HCT116 (cell line): ENCODE results near the gene NSG2. TPM values are rescaled to one million over a fixed set of nuclear protein-coding genes. Genes with fewer than 3 reads are reported as not detected.

Experiments
- ATAC-seq: fragments of 200-7000 bp; cut with Tn5 transposase; 2 replicates; pipeline ENCODE4 v1.9.1; 2020; ENCODE audit warnings: mild to moderate bottlenecking, moderate library complexity
- BruUV-seq: library from RNA; stranded (reverse); fragments of 400-500 nt; replicated peaks from 2 replicates; lab custom pipeline; 2021; lab: Mats Ljungman, UMichigan
- CTCF ChIA-PET: fragments of 300-600 bp; sonication (Branson Sonifier 250); formaldehyde crosslinking; loops from one replicate; lab custom pipeline; 2021; ENCODE audit warnings: antibody characterized with exemption; lab: Charles Lee
- POLR2A ChIA-PET: fragments of 300-600, 350-600 bp; sonication (Branson Sonifier 250); formaldehyde crosslinking; loops from one replicate; lab custom pipeline; 2021; ENCODE audit warnings: antibody characterized with exemption; lab: Charles Lee
- RAD21 ChIA-PET, 2 experiments: fragments of 300-600 bp; sonication (Branson Sonifier 250); formaldehyde crosslinking; loops; one replicate each; lab custom pipeline; 2023; ENCODE audit warnings: low total read pairs in 2 of 2; ENCODE audit not compliant: uncharacterized antibody in 2 of 2, unreplicated experiment in 2 of 2, low non-redundant PET in 1 of 2; lab: Charles Lee
- DNase-seq: peaks from one replicate; pipeline ENCODE4 v3.0.0-alpha.2; 2010; ENCODE audit warnings: low read depth, low spot score
- H2AFZ ChIP-seq: fragments of 200-600 bp; shearing (Covaris generic), sonication (generic); 2 replicates; pipeline ENCODE4 v1.6.1; 2017; ENCODE audit warnings: low read depth, mixed run types, mixed read lengths, antibody characterized with exemption, low read length; ENCODE audit not compliant: poor library complexity, severe bottlenecking
- H3K27ac ChIP-seq: 2 replicates; pipeline ENCODE4 v1.5.1; 2012; ENCODE audit warnings: low read depth, low read length
- H3K27me3 ChIP-seq: fragments of 200-600 bp; sonication (generic); 2 replicates; pipeline ENCODE4 v1.6.1; 2016; ENCODE audit warnings: mixed run types, low read length, mixed read lengths; ENCODE audit not compliant: insufficient read depth
- H3K36me3 ChIP-seq, 2 experiments: fragments of 200-500 bp in 1 of 2; fragments of 200-600 bp in 1 of 2; sonication (Bioruptor generic) in 1 of 2; sonication (generic) in 1 of 2; 2 replicates each; pipeline versions ENCODE4 v1.5.1 to v1.6.1; 2014 to 2016; ENCODE audit warnings: low read length in 2 of 2, inconsistent platforms in 1 of 2, mixed read lengths in 1 of 2, mixed run types in 1 of 2; ENCODE audit not compliant: insufficient read depth in 2 of 2, control insufficient read depth in 1 of 2
- H3K4me1 ChIP-seq, 2 experiments: fragments of 200-600 bp in 1 of 2; sonication (generic) in 1 of 2; 2 replicates each; pipeline versions ENCODE4 v1.5.1 to v1.6.1; 2012 to 2017; ENCODE audit warnings: low read length in 2 of 2, inconsistent platforms in 1 of 2, mild to moderate bottlenecking in 1 of 2, mixed read lengths in 1 of 2, mixed run types in 1 of 2, moderate library complexity in 1 of 2; ENCODE audit not compliant: insufficient read depth in 2 of 2, control insufficient read depth in 1 of 2
- H3K4me2 ChIP-seq: fragments of 200-600 bp; sonication (generic); 2 replicates; pipeline ENCODE4 v1.6.1; 2017; ENCODE audit warnings: mixed run types, low read length, mixed read lengths
- H3K4me3 ChIP-seq, 2 experiments: fragments of 200-600 bp in 1 of 2; sonication (generic) in 1 of 2; replicated peaks in 1 of 2; 2 replicates each; pipeline ENCODE4 v1.5.1; 2011 to 2016; ENCODE audit warnings: low read length in 2 of 2, control low read depth in 1 of 2, low read depth in 1 of 2, mild to moderate bottlenecking in 1 of 2, mixed read lengths in 1 of 2, mixed run types in 1 of 2
- H3K79me2 ChIP-seq: fragments of 200-600 bp; sonication (generic); 2 replicates; pipeline ENCODE4 v1.6.1; 2017; ENCODE audit warnings: mild to moderate bottlenecking, mixed run types, low read length, moderate library complexity, mixed read lengths; ENCODE audit not compliant: insufficient read depth
- H3K9ac ChIP-seq: fragments of 200-600 bp; sonication (generic); 2 replicates; pipeline ENCODE4 v1.6.1; 2016; ENCODE audit warnings: low read length, mixed read lengths
- H3K9me2 ChIP-seq: fragments of 200-600 bp; sonication (generic), shearing (Covaris generic); 2 replicates; pipeline ENCODE4 v1.6.1; 2017; ENCODE audit warnings: mixed run types, mild to moderate bottlenecking, moderate library complexity; ENCODE audit not compliant: insufficient read depth
- H3K9me3 ChIP-seq, 2 experiments: fragments of 200-500 bp in 1 of 2; fragments of 200-600 bp in 1 of 2; sonication (Bioruptor generic) in 1 of 2; sonication (generic) in 1 of 2; 2 replicates each; pipeline ENCODE4 v1.6.1; 2014 to 2017; ENCODE audit warnings: low read length in 2 of 2, mixed read lengths in 2 of 2, inconsistent platforms in 1 of 2, low read depth in 1 of 2, mild to moderate bottlenecking in 1 of 2, mixed run types in 1 of 2, moderate library complexity in 1 of 2; ENCODE audit not compliant: control insufficient read depth in 1 of 2, insufficient read depth in 1 of 2
- H4K20me1 ChIP-seq: fragments of 200-600 bp; sonication (generic), shearing (Covaris generic); 2 replicates; pipeline ENCODE4 v1.6.1; 2017; ENCODE audit warnings: mixed run types, mild to moderate bottlenecking, moderate library complexity; ENCODE audit not compliant: insufficient read depth
- EZH2 ChIP-seq: fragments of 200-600 bp; sonication (generic); IDR thresholded peaks from 2 replicates; pipeline ENCODE4 v1.6.1; 2017; ENCODE audit warnings: antibody characterized with exemption, mixed run types
- FOSL1 ChIP-seq: IDR thresholded peaks from 2 replicates; pipeline ENCODE4 v1.6.1; 2012; ENCODE audit warnings: low read depth
- JUND ChIP-seq: IDR thresholded peaks from 2 replicates; pipeline ENCODE4 v1.6.1; 2012
- POLR2A ChIP-seq: IDR thresholded peaks from 2 replicates; pipeline ENCODE4 v1.7.0; 2011; ENCODE audit warnings: borderline replicate concordance; ENCODE audit not compliant: insufficient read depth, insufficient read length; ENCODE audit errors: extremely low read depth
- POLR2AphosphoS5 ChIP-seq: IDR thresholded peaks from 2 replicates; pipeline ENCODE4 v1.6.1; 2011; ENCODE audit warnings: mild to moderate bottlenecking, low read depth, low read length, moderate library complexity
- SIN3A ChIP-seq: IDR thresholded peaks from 2 replicates; pipeline ENCODE4 v1.6.1; 2012; ENCODE audit warnings: low read depth
- SP1 ChIP-seq: IDR thresholded peaks from 2 replicates; pipeline ENCODE4 v1.6.1; 2012; ENCODE audit warnings: low read depth
- SRF ChIP-seq: IDR thresholded peaks from 2 replicates; pipeline ENCODE4 v1.6.1; 2012; ENCODE audit warnings: low read depth
- YY1 ChIP-seq: IDR thresholded peaks from 2 replicates; pipeline ENCODE4 v1.6.1; 2011; ENCODE audit warnings: low read length, low read depth, moderate library complexity, mild to moderate bottlenecking; ENCODE audit not compliant: insufficient replicate concordance; ENCODE audit errors: extremely low read depth
- intact Hi-C: fragments of 100-400 bp; cut with micrococcal nuclease; formaldehyde crosslinking; loops from 2 replicates; pipeline ENCODE4 v1.10.0; 2022
- total RNA-seq: library from RNA; stranded (reverse); gene quantifications from one replicate; pipeline ENCODE4 v1.2.1, GENCODE V29; 2021; ENCODE audit not compliant: unreplicated experiment
- TF ChIP-seq, protein P1 (sequence below): IDR thresholded peaks from 2 replicates; pipeline ENCODE4 v1.6.1; 2011; ENCODE audit warnings: mild to moderate bottlenecking, low read length, moderate library complexity; ENCODE audit not compliant: insufficient replicate concordance; ENCODE audit errors: extremely low read depth
- TF ChIP-seq, protein P2 (sequence below): IDR thresholded peaks from 2 replicates; pipeline ENCODE4 v1.6.1; 2012; ENCODE audit warnings: low read depth
- TF ChIP-seq, protein P3 (sequence below): IDR thresholded peaks from 2 replicates; pipeline ENCODE4 v1.6.1; 2012

Gene NSG2
- total RNA-seq, 1 experiment from 2014 or later = not detected

DNA sequence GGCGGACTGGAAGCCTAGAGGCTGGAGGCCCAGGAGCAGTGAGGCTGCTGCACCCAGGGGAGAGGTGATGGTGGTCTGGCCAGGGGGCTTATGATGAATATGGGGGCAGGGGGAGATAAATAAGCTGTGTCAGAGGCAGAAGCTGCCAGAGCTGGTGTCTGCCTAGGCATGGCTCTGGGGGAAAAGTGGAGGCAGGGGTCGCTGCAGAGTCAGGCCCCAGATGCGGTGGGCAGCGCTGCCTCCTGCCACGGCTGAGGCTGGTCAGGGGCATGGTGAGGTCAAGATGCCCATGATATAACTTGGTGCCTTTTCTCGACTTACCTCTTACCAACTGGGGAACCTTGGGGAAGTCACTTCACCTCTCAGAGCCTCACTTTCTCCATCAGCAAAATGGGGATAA is 51.1 kb downstream of the NSG2 start:
- no peaks in the 10 kb centered on the region for H3K9me3 ChIP-seq
- ChIA-PET CTCF (no interaction called here), RAD21 (no interaction called here), POLR2A (no interaction called here)
- H3K4me3 ChIP-seq = no peak overlapping the region
- TF ChIP-seq YY1 (no peak), JUND (no peak), SIN3A (no peak), POLR2A (no peak), POLR2AphosphoS5 (no peak), FOSL1 (no peak), EZH2 (no peak), SRF (no peak), SP1 (no peak)
- TF ChIP-seq, protein P1, sequence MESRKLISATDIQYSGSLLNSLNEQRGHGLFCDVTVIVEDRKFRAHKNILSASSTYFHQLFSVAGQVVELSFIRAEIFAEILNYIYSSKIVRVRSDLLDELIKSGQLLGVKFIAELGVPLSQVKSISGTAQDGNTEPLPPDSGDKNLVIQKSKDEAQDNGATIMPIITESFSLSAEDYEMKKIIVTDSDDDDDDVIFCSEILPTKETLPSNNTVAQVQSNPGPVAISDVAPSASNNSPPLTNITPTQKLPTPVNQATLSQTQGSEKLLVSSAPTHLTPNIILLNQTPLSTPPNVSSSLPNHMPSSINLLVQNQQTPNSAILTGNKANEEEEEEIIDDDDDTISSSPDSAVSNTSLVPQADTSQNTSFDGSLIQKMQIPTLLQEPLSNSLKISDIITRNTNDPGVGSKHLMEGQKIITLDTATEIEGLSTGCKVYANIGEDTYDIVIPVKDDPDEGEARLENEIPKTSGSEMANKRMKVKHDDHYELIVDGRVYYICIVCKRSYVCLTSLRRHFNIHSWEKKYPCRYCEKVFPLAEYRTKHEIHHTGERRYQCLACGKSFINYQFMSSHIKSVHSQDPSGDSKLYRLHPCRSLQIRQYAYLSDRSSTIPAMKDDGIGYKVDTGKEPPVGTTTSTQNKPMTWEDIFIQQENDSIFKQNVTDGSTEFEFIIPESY = no peak
- TF ChIP-seq, protein P2, sequence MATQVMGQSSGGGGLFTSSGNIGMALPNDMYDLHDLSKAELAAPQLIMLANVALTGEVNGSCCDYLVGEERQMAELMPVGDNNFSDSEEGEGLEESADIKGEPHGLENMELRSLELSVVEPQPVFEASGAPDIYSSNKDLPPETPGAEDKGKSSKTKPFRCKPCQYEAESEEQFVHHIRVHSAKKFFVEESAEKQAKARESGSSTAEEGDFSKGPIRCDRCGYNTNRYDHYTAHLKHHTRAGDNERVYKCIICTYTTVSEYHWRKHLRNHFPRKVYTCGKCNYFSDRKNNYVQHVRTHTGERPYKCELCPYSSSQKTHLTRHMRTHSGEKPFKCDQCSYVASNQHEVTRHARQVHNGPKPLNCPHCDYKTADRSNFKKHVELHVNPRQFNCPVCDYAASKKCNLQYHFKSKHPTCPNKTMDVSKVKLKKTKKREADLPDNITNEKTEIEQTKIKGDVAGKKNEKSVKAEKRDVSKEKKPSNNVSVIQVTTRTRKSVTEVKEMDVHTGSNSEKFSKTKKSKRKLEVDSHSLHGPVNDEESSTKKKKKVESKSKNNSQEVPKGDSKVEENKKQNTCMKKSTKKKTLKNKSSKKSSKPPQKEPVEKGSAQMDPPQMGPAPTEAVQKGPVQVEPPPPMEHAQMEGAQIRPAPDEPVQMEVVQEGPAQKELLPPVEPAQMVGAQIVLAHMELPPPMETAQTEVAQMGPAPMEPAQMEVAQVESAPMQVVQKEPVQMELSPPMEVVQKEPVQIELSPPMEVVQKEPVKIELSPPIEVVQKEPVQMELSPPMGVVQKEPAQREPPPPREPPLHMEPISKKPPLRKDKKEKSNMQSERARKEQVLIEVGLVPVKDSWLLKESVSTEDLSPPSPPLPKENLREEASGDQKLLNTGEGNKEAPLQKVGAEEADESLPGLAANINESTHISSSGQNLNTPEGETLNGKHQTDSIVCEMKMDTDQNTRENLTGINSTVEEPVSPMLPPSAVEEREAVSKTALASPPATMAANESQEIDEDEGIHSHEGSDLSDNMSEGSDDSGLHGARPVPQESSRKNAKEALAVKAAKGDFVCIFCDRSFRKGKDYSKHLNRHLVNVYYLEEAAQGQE = no peak
- TF ChIP-seq, protein P3, sequence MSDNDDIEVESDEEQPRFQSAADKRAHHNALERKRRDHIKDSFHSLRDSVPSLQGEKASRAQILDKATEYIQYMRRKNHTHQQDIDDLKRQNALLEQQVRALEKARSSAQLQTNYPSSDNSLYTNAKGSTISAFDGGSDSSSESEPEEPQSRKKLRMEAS = no peak
- H3K9me2 ChIP-seq = no peaks in the 10 kb centered on the region
- intact Hi-C loops = no loop called here
- no TSS peak for BruUV-seq
- ATAC-seq (no peak), DNase-seq (no peak)
- H3K9ac ChIP-seq = no peak overlapping the region
- H3K4me1 ChIP-seq = peaks cover 0 to 6% of the 10 kb centered on the region in 2 experiments; a peak in 1 of 4 replicates
- no peaks in the 10 kb centered on the region for H4K20me1 ChIP-seq
- H2AFZ ChIP-seq = no peak overlapping the region
- no peaks in the 10 kb centered on the region for H3K79me2 ChIP-seq
- H3K27ac ChIP-seq = no peak overlapping the region
- H3K27me3 ChIP-seq = no peaks in the 10 kb centered on the region; the same call in 1 of the 2 replicates
- no peaks in the 10 kb centered on the region for H3K36me3 ChIP-seq
- H3K4me2 ChIP-seq = no peak overlapping the region
